ENCODE measurements around the gene GUCY1B1.

GUCY1B1 gene

DNA sequence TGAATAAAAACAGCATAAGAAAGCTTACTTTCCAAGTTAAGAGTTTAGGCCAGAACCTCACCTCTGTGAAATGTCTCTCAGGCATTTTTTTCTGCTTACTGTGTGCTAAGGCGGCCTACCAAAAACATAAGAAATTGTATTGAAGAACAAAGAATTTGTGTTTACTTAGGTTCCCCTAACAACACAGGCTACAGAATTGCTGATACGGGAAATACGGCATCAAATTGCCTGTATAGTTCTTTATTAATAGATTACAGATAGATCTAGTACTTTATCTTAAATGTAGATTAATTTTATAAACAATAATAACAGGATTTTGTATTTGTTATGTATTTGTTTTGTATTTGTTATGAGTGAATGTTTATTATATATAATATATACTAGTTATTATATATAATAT lies 94.4 kb downstream of the GUCY1B1 start:
- no peak overlapping the region for H3K4me3 ChIP-seq (ENCODE audit: low read length)
- DNase-seq (ENCODE audit: low read depth), result no peak
- TF ChIP-seq, protein P1, sequence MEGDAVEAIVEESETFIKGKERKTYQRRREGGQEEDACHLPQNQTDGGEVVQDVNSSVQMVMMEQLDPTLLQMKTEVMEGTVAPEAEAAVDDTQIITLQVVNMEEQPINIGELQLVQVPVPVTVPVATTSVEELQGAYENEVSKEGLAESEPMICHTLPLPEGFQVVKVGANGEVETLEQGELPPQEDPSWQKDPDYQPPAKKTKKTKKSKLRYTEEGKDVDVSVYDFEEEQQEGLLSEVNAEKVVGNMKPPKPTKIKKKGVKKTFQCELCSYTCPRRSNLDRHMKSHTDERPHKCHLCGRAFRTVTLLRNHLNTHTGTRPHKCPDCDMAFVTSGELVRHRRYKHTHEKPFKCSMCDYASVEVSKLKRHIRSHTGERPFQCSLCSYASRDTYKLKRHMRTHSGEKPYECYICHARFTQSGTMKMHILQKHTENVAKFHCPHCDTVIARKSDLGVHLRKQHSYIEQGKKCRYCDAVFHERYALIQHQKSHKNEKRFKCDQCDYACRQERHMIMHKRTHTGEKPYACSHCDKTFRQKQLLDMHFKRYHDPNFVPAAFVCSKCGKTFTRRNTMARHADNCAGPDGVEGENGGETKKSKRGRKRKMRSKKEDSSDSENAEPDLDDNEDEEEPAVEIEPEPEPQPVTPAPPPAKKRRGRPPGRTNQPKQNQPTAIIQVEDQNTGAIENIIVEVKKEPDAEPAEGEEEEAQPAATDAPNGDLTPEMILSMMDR (conservative IDR thresholded peaks at IDR 0.05; ENCODE audit: low read depth, low read length), result no peak

DNA sequence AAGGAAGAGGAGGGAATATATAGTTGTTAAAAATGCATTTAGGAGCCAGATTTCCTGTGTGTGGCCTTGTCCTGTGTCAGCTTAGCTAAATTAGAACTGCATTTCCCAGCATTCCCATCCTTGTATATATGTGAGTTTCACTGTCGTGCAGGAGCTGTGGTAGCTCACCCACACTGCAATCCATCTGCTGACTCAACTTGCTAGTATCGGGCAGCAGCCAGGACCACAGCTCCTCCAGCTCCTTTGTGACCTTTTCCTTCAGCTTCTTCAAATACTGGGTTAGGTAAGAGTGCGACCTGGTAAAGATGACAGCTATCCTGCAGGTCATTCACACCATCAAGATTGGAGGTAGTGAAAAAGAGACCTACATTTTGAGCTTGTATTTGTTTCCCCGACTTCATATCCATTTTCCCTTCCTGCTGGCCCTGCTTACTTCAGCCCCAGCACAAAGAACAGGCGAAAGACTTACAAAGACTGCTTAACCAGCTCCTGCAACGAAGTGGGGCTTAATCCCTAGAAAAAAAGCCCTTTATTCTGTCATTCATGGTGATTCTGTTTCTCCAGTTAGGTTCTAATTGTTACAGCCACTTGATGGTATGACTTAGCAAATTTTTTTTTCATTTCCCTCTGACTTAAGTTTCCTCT lies 95.9 kb downstream of the GUCY1B1 start:
- TF ChIP-seq, protein P1 (conservative IDR thresholded peaks at IDR 0.05; ENCODE audit: low read depth, low read length), result no peak
- peak; percentile 63 for DNase-seq (ENCODE audit: low read depth)
- peak overlapping the region; percentile 36 for H3K4me3 ChIP-seq (ENCODE audit: low read length)

DNA sequence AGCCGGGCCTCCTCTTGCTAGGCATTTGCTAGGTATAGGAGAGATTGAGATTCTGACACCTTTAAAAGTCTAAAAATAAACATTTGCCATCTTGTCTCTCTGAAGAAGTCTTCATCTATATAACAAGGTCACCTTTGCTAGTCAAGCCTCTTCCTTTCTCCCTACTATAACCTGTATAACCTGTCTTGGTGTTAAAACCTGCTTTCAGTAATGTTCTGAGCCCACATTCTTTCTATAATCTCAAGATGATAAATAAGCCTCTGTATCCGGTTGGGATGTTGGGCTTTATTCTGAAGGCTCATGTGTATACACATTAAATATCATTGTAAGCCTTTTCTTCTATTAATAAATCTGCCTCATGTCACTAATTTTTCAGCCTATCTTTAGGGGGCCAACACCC lies 97.1 kb downstream of the GUCY1B1 start:
- no peak overlapping the region for H3K4me3 ChIP-seq (ENCODE audit: low read length)
- TF ChIP-seq, protein P1 (conservative IDR thresholded peaks at IDR 0.05; ENCODE audit: low read depth, low read length), result no peak

More for the DNA sequence above, 97.1 kb downstream of the GUCY1B1 start:
- DNase-seq (ENCODE audit: low read depth), result no peak

Measured in retinal pigment epithelial cell (primary cell).